GM21526 (cell line): ENCODE results near the gene CASQ2.

Experiments used
- ATAC-seq: cut with Tn5 transposase; IDR thresholded peaks from one replicate; pipeline ENCODE4 v1.9.1; 2021; ENCODE audit warnings: moderate library complexity; ENCODE audit not compliant: unreplicated experiment, low FRiP score

The CASQ2 gene

DNA sequence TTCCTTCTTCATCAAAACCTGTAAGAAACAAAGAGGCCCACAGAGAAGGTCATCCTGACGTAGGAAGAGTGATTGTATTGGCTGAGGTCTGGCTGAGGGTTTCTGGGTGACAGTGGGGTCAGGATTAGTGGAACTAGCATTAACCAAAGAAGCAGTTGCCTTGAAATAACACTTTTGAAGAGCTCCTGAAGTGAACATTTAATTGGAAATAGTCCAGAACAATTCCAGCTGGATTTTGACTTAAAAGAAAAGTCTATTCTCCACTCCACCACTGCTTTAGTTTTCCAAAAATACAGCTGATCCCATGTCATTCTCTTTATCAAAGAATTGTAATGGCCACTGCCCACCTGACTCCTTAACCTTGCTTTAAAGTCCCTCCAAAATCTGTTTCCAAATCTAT is 27.7 kb downstream of the CASQ2 start:
- no peak for ATAC-seq

DNA sequence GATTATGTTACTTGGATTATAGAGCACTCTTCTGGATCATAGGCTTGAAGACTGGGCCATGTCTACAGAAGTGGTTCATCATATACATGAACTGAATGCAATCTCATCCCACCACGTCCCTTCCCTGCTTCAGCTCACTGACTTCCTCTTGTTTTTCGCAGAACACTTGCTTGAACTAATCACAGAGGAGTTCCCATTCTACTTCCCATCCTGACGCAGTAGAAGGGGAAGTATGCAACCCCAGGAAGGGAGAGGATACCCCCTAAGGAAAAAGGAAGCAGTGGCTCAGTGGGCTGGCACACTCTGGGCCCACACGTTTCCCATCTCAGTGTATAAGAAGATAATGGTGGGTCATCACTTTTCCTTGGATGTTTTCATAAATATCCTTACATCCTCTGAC is 36.2 kb downstream of the CASQ2 start:
- no peak for ATAC-seq

DNA sequence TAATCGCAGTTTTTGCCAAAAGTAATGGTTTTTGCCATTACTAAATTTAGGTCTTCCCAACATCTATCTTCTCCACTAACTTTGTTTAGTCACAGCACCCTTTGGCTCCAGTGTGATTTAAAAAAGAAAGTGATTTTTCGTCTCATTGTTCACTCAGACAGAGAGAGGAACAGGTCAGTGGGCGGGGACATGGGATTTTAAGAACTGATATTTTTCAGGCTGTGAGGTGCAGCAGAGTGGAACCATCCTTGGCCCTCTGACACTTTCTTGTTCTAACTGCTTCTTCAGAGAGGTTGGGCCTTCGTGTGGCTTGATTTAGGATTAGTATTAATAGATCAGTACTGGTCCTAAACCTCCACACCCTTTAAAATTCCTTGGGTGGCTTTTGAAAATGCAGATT is 38.8 kb downstream of the CASQ2 start:
- ATAC-seq: peak; percentile 93

DNA sequence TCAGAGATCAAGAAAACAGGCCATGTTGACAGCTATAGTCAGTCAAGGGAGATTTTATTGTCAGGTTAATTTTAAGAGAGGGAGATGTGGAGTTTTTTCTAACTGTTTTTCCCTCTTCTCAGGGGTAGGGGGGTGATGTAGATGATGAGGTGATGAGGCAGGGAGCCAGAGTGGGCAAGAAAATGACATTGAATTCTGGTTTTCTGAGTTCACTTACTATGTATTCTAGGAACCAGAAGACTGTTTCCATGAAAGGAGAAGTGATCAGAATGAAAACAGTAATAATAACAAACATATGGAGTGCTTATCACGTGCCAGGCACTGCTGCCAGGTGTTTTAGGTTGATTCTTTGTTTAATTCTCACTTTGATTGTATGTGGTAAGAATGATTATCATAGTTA is 40.2 kb downstream of the CASQ2 start:
- no peak for ATAC-seq

DNA sequence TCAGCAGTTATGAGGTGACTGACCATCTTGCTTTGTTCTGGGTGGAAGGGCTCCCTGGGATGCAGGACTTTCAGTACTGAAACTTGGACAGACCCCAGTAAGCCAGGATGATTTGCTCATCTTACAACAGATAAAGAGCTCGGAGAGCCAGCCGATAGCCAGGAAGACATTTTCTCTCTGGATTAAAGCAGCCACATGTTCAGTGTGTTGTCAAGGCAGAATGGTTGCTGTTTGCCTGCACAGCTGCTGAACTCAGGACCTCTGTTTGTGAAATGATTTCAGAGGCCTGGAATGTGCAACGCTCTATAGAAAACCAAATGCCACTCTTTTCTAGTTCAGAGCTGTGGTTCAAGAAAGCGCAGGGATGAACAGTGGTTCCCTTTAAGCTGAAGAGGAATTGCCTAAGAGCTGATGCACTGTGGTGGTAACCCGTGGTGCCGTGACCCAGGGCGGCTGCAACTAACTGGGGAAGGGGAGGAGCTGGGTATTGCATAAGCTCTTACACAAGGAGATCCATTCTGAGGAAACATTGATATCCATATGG is 40.7 kb downstream of the CASQ2 start:
- no peak for ATAC-seq

DNA sequence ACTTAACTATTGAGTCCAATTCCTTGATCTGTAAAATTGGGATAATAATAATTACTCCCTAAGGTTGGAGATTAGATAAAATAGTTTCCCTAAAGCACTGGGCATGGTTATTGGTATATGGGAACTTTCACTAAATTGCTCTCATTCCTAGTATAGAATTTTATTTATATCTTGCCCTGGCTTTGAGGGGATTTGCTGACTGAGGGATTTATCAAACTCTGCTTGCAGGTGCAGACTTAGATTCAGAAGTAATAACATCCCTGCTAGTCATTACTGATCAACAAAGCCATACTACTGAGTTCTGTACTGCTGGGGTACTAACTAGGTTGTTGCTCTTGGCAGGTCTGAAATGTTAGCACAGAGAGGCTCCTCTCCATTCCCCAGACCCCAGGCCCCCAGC is 41.9 kb downstream of the CASQ2 start:
- no peak for ATAC-seq

DNA sequence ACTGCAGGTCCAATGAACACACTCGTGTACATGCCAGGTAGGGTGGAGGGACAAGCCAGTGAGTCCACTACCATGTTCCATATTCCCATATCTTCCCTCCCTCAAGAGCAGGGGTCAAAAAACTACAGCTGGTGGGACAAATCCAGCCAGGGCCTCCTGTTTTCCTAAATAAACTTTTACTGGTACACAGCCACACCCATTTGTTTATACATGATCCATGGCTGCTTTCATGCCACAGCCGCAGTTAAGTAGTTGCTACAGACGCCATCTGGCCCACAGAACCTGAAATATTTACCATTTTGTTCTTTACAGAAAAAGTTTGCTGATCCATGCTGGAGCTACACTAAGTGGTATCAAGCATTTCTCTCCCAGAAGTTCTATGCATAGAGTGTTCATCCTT is 42.4 kb downstream of the CASQ2 start:
- no peak for ATAC-seq

DNA sequence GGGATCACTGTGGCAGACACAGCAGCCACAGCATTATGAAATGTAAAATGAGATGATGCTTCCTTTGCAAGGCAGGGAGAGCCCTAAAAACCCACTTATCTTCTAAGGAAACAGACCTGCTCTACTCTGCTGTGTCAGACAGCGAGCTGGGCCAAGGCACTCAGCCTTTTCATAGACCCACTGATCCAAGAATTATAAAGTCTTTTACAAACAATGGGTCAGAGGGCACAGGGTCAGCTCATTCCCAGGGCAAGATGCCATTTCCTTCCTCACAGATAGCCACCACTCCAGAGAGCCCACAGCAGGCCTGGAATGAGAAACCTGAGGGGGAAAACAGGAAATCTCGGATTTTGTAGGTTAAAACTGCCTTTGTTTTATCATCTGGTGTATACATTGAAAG is 42.9 kb downstream of the CASQ2 start:
- no peak for ATAC-seq

DNA sequence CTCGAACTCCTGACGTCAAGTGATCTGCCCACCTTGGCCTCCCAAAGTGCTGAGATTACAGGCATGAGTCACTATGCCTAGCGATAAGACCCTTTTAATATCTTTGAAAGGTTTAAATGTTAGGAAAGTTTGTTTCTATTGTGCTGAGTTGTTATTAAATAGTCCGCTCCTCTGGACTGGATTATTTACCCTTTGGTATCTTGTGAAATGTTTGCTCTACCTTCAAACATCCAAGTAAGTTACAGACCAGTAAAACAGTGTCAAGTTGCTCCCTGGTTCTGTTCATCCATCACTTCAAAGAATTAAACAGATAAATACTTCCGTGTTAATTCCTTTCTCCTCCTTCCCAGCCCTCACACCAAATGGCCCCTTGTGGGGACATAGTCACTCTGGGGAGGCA is 44.8 kb downstream of the CASQ2 start:
- no peak for ATAC-seq

DNA sequence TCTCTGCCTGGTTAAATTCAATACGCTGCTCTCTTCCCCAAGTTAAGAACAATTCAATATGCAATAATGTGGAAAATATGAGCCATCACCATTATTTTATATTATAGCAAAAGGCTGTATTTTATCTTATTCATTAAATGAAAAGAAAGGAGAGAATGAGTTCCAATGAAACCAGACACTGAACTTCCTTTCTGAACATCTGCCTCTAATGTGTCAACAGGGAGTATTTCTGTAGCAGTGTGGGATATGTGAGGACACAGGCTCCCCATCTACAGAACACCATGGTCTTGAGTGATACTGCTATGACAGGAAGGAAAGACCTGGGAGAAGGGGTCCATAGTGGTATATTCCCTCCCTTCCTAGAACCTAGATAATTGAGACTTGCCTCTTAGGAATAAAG is 46.3 kb downstream of the CASQ2 start:
- ATAC-seq: no peak

DNA sequence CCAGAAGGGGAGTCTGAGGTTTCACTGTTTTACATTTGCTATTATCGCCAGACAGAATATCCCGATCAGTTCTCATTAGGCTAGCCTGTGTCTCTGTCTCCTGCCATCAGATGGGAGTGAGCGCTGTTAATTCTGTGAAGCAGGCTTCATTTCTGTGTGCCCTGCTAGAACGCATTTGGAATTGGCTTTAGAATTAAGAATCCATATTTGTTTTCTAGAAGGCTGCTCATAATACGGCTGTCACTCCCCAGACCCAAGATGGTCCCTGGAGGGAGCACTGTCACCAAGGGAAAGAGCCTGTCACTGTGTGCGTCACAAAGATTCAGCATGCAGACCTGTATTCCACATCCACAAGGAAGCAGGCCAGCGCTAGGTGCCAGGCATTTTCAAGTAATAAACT is 49.2 kb downstream of the CASQ2 start:
- no peak for ATAC-seq

DNA sequence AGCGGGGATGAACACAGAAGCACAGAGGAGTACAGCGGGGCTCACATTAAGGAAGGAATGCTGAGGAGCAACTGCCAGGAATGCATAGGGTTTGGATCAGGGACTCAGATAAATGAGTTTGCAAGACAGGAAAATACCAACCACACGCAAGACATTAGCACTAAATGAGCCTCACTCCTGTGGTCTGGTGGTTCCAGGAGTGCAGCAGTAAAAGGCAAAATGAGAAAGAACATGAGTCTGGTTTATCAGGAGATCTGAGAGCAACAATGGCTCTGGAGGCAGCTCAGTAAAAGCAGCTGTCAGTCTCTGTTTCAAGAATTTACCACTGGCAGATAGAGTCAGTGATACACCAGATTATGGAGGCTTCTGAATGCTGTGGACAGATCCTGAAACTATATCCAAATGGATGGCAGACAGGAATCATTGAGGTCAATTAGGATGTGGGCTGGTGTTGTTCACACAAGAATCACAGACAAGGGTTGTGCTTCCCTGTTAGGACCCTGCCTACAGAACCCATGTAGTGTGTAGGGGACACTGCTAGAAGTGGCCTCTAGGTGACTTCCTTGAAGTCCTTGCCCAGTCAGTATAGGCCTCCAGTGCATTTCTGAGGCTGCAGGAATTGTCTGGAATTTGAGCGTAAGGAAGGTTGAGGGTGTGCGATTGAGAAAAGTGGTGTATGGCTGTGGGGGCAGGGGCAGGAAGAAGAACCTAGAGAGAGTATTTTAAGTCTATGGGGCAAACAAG is 50.3 kb downstream of the CASQ2 start:
- ATAC-seq: no peak

DNA sequence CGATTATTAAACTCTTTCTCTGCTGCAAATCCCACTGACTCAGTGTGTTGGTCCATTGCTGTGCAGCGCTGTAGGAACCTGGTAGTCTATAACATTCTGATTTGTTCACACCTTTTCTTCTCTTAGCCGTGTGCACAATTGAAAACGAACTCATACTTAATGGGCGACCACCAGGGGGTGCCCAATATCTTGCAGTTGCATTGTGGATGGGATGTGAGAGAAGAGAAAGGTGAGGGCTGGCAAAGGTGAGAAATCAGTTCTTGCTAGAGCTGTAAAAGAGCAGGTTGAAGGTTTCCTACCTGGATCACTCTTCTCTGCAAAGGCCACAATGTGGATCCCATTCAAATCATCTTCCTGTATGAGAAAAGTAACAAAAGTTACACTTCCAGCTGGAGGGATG is 51.0 kb downstream of the CASQ2 start:
- ATAC-seq: no peak

DNA sequence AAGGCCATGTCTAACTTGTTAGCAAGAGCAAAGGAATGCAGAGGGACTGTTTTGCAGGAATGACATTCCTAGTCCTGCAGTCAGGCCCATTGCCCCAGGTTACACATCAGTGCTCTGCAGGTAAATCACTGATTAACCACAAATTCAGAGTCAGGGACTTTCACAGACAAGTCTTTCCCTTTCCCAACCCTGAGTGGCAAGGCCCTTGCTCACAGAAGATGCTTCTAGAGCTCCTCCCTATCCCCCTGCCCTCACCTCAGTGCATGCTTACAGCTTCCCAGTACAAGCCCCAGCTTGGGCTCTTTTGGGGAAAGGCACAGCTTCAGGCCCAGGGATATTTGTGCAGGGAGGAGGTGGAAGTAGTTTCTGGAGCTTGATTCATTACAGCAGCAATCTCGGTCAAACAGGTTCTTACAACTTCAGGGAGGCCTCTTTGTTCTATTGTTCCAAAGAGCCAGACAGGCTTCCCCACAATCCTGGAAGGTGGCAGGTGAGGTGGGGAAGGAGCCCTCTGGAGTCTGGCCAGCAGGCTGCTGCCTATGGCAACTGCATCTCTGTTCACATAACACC is 53.9 kb downstream of the CASQ2 start:
- ATAC-seq: no peak

DNA sequence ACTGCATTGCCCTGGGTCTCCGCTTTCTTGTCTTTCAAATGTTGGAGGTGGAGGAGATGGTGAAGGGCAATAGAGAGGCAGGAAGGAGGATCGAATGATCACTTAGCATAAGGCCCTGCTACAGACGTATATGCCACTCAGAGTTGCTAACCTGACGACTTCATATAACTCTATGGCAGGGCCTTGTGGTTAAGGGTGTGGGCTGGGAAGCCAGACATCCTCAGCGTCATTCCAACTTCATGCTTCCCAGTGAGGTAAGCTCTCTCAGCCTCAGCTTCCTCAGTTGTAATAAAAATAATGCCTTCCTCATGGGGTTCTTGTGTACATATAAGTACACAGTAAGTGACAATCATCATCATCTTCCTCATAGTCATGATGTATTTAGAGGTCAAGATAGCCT is 54.6 kb downstream of the CASQ2 start:
- no peak for ATAC-seq

DNA sequence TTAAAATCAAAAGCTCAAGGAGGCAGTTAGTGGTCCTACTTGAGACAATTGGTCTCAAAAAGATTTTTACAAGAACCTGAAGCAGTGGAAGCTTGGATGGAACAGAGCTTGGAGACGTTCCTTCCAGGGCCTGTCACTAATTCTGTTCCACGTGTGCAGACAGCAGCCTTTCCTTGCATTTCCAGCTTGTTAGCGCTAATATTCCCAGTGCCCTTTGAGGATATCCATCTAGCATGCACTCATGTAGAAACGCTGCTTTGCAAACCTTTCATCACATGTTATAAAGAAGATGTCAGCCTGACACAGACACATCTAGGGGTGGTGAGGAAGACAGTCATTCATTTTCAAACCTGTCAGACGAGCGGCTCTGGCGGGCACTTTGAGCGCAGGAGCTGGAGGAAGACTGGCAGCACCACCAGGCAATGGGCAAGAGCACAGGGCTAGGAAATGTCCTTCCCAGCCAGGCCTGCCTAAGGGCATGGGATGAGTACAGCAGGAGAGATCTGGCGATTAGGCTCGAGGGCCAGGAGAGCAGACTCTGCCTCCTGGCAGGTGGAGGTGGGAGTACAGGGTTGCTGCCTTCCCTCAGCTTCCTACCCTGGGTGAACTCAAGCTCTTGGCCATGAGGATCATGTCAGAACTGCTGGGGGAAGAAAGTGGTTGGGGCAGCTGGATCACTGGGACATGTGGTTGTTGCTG is 55.5 kb downstream of the CASQ2 start:
- no peak for ATAC-seq

DNA sequence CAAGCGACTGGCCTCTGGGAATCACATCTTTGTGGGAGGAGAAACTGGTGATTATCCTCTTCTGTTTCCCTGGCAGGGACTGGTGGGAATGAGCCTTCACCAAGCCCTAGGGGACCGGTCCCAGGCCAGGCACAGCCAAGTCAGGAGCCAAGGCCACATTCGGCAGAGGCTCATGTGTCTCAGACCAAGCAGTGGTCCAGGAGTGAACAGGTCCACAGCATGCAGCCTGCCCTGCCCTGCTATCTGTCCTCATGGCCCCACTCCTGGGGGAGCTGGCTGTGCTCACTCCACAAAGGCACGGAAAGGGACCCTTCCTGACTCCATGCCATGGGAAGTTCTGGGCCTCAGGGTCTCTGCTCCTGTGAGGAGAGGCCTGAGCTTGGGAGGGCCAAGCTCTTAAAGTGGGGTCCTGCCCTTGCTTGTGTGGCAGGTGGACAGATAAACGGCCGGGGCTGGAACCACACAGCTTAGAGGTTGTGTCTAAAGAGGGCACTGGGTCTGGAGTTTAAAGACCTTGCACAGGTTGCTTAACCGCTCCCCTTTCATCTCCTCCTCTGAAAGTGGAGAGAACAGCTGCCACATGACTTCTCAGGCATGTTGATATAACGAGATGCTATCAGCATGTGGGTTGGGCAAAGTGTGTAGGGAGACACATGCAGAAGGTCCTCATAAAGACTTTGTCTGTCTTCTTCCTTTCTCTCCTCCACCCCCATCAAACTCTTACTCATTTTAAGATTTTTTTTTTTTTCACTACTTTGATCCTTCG is 57.5 kb downstream of the CASQ2 start:
- no peak for ATAC-seq

DNA sequence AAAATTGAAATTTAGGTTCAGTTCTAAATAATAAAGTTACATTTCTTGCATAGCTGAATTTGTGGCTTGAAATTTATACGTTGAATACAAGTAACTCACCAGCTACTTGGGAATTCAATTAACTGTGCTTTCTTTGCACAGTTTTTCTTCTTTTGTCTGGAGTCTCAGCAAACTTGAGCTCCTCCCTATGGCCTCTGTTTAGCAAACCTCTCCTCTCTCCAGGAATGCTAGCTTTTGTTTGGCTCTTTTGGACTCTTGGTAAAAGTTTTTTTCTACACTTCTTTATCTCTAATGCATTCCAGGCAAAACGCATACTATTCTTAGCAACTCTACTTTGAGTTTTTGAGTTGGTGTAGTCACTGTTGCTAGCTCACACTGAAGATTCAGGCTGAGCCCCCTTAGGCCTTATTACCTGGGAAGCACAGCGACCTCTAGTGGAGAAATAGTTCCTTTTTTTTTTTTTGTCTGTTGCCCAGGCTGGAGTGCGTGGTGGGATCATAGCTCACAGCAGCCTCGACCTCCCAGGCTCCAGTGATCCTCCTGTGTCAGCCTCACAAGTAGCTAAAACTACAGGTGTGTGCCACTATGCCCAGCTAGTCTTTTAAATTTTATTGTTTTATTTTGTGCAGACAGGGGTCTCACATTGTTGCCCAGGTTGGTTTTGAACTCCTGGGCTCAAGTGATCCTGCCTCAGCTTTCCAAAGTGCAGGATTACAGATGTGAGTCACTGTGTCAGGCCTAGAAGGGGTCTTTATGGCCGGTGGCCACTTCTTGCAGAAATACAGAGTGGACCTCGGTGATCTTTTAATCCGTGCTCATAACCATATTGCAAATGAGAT is 61.7 kb downstream of the CASQ2 start:
- no peak for ATAC-seq

DNA sequence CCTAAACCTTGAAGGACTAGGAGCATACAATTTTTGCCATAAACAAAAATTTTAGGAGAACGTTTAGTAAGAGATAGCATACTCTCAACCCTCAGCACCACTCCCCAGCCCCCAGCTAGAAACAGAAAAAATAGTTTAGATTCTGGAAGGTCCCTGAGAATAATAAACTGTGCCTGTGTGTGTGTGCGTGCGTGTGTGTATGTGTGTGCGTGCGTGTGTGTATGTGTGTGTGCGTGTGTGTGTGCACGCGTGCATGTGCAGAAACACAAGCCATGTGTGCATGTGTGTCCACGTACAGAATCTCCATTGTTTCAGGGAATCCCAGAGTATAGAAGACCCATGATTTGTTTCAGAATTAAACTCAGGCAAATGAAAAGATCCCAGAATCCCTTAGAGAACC is 62.6 kb downstream of the CASQ2 start:
- ATAC-seq: no peak
